HG03565 (cell line): Measurements from ENCODE around the gene OTUD5.

Experiments
- ATAC-seq: cut with Tn5 transposase; IDR thresholded peaks from one replicate; pipeline ENCODE4 v1.9.1; 2021; ENCODE audit warnings: mild to moderate bottlenecking, moderate library complexity; ENCODE audit not compliant: unreplicated experiment

OTUD5 gene

DNA sequence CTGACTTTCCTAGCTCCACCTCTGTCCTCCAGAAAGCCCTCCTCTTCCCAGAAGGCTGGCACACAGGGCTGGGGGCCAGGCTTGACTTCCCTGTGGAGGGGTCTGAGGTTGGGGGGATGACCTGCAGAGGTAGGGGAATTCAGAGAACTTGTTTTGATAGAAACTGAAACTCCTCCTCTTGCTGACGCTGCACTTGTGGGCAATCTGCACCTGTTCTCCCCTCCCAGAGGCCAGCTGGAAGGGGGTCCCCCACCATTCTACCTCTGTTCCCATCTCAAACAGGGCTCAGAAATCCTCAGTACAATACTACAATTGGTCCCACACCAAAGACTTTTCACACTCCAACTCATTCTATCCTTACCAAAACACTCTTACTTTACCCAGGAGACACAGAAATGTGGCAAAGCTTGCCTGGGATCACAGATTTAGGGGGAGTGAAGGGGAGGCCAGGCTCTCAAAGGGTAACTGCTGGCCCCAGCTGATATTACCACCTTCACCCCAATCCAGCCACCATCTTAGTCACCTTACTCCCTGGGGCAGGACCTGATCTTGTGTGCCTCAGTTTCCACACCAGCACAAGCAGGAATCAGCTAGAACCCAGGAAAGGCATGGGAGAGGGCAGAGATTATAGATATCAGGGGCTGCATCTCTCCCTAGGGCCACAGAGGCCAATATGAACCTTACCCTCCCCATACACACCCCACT, 18.5 kb downstream of the OTUD5 start:
- peak; percentile 40 for ATAC-seq

DNA sequence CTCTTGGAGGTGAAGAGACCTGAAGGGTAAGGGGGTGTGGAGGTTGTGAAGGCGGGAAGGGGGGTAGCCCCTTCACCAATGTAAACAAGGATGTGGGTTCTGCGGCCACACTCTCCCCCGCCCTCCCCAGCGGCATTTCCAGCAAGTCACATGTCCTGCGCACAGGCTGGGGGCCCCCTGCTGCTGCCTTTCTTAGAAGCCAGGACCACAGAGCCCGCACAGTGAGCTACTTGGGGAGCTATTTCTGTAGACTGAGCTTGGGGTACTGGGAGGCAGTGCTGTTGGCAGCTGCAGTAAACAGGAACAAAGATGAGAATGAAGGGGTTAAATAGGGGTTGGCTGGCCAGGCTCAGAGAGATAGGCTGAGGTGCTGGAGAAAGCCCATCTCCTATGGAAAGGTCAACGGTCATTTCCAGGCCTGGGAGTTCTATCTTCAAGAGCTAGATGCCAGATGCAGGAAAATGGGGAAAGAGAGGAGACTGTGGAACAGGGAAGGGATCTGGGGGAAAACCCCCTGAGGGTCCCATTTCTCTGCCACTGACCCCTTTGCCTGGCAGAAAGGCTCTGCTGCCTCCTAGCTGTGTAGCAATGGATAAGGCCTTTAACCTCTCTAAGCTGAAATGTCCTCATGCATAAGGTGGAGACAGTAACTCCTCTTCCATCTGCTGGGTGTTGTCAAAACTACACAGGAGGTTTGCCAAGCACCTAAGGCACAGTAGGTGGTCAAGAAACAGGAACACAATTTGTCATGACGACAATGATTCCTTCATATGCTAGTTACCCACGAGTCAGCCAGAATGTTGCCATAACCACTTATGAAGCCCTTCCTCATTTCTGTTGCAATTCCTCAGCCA, 20.1 kb downstream of the OTUD5 start:
- peak; percentile 37 for ATAC-seq

DNA sequence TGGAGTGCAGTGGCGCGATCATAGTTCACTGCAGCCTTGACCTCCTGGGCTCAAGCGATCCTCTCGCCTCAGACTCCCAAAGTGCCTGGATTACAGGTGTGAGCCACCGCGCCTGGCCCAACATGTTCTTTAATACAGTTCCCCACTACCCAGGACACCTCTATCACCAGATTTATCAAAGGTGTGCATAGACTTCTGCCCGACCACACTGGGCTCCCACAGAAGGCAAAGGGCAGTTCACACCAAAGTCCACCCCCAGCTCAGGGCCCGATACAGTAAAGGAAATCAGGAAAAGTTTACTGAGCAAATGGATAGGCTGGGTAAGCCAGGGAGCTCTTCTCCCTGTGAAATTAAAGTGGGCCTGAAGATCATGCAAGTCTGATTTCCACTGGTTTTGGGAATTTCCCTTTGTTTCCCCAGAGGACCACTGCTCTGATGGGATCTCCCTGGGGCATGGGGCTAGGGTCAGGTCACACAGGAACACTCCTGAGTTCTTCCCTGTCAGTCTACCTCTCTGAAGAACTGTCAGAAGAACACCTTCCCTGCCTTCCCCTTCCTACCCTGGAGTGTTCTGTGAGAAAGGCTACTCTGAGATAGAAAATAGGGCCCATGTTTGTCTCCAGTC, 20.9 kb downstream of the OTUD5 start:
- no peak for ATAC-seq

DNA sequence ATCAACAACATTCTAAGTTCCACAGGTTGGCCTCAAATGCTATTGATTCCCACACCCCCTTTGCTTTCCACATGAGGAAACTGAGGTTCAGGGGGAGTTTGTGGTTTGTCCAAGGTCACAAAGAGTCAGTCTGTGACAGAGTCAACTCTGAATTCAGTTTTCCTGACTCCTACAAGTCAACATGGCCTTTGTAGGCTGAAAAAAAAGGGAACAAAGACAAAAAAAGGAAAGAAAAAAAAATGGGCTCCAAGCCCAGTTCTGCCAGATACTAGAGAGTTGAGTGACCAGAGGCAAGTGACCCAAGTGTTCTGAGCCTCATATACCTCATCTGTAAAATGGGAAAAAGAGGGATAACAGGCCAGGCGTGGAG, 22.1 kb downstream of the OTUD5 start:
- ATAC-seq: no peak

DNA sequence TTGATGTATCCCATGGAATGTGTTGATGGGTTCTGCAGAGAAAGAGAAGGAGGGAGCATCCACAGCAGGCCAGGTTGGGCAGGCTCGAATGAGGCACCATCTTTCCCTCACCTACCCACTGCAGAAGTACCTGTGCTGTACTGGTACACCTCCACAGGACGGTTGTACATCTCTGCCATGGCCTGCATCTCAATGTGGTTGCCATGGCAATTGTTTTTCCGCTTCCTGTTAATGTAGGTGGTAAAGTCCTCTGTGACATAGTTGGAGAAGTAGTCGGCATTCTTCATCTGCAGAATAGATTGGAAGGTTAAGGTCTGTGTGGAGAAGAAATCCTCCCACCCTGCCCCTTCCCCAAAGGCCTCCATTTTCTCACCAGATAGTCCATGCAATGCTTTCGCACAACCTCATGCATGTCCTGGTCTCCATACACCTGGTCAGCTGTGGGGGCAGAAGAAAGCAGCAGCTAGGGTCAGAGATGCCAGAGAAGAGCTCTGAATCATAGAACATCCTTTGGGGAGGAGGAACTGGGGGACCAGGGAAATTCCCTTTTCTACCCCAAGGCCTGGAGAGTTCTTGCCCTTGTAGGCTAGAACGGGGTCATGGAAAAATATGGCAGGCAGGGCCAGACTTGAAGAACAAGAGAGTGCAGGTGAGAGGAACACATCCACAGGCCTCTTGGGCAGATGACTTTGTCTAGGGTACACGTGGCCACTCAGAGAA, 22.7 kb downstream of the OTUD5 start:
- no peak for ATAC-seq

DNA sequence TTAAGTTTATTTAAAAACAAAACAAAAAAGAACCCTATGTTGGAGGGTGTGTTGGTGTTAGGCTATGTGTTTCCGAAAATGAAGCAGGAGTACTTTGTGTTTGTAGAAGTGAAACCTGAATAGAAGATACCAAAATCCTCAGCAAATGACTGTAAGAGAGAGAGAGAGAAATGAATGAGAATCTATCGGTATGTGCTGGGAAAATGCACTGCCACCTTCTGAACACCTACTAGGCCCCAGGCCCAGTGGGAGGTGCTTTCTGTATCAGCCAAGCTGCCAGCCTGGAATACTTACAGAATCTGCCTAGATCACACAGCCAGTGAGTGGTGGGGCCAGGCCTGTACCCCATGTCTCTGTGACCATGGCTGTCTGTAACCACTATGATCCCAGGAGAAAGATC, 23.6 kb downstream of the OTUD5 start:
- no peak for ATAC-seq

DNA sequence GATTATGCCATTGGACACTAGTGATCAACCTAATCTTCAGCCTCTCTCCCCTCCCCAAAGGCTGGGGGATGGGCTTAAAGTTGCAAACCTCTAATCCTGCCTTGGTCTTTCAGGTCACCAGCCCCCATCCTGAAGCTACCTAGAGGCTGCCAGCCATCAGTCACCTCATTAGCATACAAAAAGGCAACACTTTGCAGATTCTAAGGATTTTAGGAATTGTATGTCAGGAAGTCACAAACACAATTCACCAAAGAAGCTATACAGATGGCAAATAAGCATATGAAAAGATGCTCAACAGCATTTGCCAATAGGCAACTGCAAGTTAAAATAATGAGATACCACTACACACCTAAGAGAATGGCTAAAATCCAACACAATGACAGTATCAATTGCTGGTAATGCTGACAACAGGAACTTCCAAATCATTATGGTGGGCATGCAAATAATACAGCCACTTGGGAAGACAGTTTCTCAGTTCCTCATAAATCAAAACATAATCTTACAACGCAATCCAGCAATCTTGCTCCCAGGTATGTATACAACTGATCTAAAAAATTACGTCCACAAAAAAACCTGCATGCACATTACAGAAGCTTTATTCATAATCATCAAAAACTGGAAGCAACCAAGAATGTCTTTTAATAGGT, 29.5 kb downstream of the OTUD5 start:
- no peak for ATAC-seq

DNA sequence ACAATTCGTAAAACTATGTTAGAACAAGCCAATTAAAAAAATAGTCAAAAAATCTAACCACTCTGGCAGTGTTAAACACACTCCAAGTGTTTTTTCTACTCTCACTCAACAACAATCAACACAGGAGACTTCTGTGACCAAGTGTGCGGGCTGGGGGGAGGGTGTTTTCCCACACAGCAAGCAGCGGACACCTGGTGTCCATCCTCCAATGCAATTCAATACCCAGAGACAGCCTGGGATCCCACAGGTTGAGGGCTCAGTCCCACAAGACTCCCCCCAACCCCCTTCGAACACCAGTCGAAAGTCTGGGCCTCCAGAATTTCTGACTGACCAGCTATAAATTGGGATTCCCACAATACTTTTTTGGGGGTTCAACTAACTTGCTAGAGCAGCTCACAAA, 30.3 kb downstream of the OTUD5 start:
- ATAC-seq: no peak

DNA sequence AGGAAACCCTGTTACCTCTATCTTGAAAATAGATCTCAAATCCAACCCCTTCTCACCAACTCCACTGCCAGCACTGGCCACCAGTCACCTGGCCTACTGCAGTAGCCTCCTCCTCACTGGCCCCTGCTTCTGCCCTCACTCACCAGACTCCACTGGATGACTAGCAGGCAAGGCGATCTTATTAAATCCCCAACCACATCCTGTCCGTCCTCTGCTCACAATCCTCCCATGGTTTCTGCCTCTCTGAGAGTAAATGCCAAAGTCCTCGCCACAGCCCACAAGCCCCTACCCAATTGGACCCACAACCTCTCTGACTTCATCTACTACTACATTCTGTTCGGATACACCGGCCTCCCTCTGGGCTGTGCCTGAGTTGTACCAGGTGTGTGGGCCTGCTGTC, 33.1 kb downstream of the OTUD5 start:
- ATAC-seq: no peak

DNA sequence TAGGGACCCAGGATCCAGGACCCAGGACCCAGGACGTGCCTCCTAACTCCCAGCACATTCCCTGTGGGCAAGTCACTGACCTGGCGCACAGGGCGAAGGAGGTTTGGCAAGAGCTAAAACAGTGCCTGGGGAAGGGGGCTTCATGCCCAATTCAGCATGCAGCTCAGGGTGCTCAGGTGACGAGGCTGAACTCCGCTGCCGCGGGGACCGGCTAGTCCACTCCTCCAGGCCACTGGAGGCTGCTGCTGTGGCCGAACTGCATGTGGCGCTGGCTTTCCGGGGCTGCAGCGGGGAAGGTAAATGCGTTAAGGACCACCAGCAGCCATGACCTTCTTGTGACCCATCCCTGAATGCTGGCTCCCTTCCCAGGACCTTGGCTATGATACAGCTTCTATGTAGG, 33.6 kb downstream of the OTUD5 start:
- ATAC-seq: no peak

DNA sequence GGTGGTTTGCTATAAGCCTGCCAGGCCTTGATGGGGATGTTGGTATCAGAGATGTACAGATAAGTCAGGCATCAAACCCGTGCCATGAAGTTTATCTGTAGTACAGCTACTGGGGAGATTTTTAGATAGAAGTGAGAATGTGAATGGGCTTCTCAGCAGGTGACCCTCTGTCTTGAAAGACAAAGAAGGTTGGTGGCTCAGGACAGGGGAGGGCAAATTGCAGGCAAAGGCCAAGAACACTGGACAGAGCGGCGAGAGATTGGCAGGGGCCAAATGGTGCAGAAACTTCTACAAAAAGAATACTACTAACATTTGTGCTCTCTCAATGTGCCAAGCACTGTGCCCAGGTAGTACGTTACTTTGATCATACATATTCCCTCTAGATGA, 36.7 kb downstream of the OTUD5 start:
- no peak for ATAC-seq

DNA sequence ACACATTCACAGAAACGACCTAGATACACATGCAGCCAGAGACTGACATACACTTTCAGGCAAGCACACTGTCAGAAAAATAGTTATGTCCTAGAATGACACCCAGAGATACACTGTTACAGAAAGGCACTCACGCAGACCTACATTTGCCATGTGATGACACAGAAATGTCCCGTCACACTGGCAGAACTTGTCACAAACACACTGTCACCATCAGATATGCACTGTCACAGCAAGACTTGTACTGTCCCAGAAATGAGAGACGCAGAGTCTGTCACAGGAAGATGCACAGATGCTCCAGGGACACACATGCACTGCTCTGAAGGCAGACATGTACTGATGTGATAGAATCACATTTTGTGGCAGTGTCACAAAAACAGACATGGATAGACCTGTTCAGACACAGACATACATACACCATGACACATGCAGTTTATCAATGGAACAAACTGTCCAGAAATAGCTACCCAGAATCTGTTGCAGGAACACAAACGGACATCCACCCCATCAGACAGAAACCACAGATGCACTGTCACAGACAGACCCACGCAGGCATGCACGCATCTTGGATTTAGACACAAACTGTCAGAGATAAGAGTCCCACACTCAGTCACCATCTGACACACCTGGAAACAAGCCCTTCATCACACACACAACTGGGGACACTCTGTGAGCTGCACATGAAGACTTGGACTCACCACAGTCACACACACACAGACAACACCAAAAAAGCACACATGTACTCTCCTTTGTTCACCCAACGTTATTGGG, 37.3 kb downstream of the OTUD5 start:
- no peak for ATAC-seq

DNA sequence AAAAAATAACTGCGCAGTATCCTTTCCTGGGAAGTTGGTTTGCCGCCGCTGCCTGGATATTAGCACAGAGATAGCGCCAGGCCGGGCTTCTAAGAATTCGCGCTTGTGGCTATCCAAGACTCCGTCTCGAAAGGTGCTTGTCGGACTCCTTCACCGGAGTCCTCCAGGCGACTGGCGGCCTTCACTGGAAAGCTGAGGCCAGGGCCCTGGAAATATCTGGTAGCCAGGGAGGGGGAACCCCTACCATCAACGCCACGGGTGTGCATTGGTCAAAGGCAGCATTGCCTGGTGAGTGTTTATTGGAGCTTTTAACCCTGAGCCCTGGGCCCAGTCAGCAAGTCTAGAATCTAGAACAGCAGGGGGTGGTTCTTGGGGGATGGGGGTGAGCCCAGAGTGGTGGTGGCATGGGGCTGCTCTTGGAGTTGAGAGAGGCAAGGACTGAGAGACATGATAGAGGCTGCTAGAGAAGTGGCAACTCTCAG, 38.0 kb downstream of the OTUD5 start:
- no peak for ATAC-seq

DNA sequence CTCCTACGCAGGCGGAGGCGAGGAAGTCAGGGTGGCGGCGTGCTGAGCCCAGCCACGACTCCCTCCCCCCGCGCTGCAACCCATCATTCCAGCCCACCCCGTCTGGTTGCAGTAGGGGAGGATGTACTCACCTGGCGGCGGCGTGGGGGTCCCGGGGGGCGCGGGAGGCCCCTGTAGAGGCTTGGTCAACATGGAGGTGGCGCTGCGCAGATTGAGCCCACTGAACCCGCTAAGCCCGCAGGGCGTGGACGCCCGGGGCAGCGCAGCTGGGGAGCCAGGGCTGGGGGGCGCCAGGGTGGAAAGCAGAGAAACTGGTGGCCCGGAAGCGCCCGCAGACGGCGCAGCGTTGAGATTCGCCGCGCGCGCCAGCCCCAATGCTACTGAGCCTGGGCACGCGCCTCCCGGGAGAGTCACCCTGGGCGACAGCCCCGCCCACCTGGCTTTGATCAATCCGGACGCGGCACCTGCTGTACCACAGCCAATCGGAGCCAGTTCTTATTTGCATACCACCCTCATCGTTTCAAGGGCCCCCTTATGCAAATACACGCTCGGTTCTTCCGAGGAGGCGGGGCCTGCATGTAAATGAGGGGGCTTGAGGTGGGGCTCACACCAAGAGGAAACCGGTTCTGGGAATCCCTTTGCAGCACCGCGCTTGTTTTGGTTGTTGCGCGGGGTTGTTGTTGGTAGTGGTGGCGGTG, 38.6 kb downstream of the OTUD5 start, which contains the start of gene PIM2:
Gene PIM2, minus strand, starts transcription at position 382 of the 698 bp plus-strand sequence. Its CDS starts 190 bp downstream, at position 192.
- ATAC-seq: peak; percentile 66

DNA sequence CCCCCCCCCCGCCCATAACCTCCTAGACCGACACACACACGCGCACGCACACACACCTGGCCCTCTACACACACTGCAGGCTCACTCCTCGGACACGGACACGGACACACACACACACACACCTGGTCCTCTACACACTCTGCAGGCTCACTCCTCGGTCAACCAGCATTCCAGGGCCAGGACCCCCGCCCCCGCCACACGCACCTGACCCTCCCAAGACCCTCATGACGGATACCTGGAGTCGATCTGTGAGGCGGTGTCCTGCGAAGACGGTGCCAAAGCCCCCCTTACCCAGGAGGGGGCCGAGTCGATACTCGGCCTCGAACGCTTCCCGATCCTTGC, 39.1 kb downstream of the OTUD5 start:
- ATAC-seq: no peak

DNA sequence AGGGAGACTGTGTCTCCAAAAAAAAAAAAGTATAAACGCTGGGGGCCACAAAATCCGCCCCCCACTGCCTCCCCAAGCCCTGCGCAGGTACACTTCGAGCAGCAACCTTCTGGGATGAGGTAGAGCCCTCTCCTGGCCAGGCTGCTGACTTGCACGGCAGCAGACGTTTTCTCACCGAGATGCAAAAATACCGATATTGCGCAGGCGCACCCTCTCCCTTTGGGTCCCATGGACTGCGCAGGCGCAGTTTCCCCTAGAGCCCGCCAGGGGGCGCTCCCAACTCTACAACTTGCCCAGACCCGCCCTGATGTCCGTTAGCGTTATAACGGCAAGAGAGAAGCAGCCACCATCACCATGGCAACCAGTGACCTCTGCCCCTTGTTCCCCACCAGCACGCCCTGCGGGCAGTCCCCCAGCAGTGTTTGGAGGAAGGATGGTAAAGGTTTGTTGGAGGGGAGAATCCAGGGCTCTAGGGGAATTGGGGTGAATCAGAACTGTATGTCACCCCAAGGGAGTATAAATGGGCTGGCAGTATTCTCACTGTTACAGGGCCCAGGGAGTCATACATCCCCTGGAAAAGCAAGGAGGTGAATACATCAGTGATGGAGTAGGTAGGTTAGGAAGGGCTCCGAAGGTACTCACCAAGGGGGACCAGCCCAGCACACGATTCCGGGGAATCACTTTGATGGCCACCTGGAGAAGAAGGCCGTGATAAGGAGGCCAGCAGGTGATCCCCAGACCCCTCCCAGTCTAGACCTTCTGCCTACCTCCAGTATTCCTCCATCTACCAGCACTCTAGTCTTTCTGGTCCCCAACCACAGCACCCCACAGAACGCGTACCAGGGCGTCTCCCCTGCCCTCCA, 40.0 kb downstream of the OTUD5 start:
- peak; percentile 36 for ATAC-seq

DNA sequence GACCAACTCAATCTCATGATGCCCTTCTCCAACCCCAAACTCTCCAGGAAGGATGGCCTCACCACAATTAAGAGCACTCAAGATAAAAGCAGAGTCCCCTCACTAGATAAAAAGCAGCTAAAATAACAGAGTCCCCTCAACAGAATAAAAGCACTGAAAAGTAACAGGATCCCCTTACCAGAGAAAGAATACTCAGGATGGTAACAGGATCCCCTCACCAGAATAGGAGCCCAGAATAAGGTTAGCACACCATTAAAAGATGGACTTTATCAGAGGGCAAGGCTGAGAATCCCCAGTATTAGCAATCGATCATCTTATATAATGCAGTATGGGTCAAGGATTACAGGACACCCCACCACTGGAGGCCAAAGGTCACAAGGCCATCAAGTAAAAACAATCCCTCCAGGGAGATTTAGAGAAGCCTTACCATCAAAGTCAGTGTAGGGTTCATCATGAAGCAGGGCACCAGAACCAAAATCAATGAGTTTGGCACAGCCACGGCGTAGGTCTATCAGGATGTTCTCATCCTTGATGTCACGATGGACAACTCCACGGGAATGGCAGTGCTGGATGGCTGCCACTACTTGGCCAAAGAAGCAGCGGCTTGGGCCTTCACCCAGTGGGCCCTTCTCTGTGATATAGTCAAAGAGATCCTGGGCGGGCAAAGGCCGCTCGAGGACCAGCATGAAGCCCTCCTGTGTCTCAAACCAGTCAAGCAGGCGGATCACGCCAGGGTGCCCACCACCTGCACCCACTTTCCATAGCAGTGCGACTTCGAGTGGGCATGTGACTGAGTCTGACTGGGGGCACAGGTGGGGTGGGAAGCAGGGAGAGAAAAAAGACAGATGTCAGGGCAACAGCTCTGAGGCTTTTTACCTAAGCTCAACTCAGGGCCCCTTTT, 42.6 kb downstream of the OTUD5 start:
- no peak for ATAC-seq
